Astrocyte (in vitro differentiated cells and primary cell): ENCODE data around the gene MECR. TPM values are rescaled to one million over a fixed set of nuclear protein-coding genes. Genes with fewer than 3 reads are reported as not detected.

Source experiments
- DNase-seq: peaks from one replicate; pipeline ENCODE4 v3.0.0-alpha.2; 2010; ENCODE audit warnings: low read depth
- FAIRE-seq: peaks from 2 replicates; lab custom pipeline; 2011; peaks lifted over from hg19 to GRCh38; lab: Jason Lieb, UNC
- H2AFZ ChIP-seq: 2 replicates; pipeline ENCODE4 v1.6.0; 2012; ENCODE audit warnings: low read depth, low read length, inconsistent platforms
- H3K27ac ChIP-seq: 2 replicates; pipeline ENCODE4 v1.5.1; 2011; ENCODE audit warnings: low read depth, low read length, inconsistent platforms
- H3K27me3 ChIP-seq: 2 replicates; pipeline ENCODE4 v1.6.0; 2011; ENCODE audit warnings: low read length, inconsistent platforms; ENCODE audit not compliant: insufficient read depth
- H3K36me3 ChIP-seq: 2 replicates; pipeline ENCODE4 v1.5.1; 2011; ENCODE audit warnings: low read length, inconsistent platforms; ENCODE audit not compliant: insufficient read depth
- H3K4me1 ChIP-seq: 2 replicates; pipeline ENCODE4 v1.5.1; 2011; ENCODE audit warnings: low read length, inconsistent platforms; ENCODE audit not compliant: insufficient read depth
- H3K4me2 ChIP-seq: 2 replicates; pipeline ENCODE4 v1.6.0; 2012; ENCODE audit warnings: low read length, inconsistent platforms
- H3K4me3 ChIP-seq: 2 replicates; pipeline ENCODE4 v1.5.1; 2011; ENCODE audit warnings: low read depth, mild to moderate bottlenecking, low read length, inconsistent platforms; ENCODE audit not compliant: insufficient read depth
- H3K79me2 ChIP-seq: 2 replicates; pipeline ENCODE4 v1.6.0; 2012; ENCODE audit warnings: mild to moderate bottlenecking, low read length, inconsistent platforms; ENCODE audit not compliant: insufficient read depth
- H3K9ac ChIP-seq: 2 replicates; pipeline ENCODE4 v1.6.0; 2012; ENCODE audit warnings: mild to moderate bottlenecking, low read length, inconsistent platforms
- H3K9me3 ChIP-seq: 2 replicates; pipeline ENCODE4 v1.5.1; 2012; ENCODE audit warnings: low read depth, mild to moderate bottlenecking, low read length, inconsistent platforms; ENCODE audit not compliant: insufficient read depth
- H4K20me1 ChIP-seq: 2 replicates; pipeline ENCODE4 v1.6.0; 2012; ENCODE audit warnings: low read length, inconsistent platforms; ENCODE audit not compliant: insufficient read depth
- H3K27ac Mint-ChIP-seq: one replicate; pipeline ENCODE4 v1.8.0; 2021; ENCODE audit warnings: mild to moderate bottlenecking, mixed read lengths; ENCODE audit not compliant: unreplicated experiment
- H3K27me3 Mint-ChIP-seq: one replicate; pipeline ENCODE4 v1.8.0; 2021; ENCODE audit warnings: low read depth, mixed read lengths; ENCODE audit not compliant: unreplicated experiment
- H3K36me3 Mint-ChIP-seq: one replicate; pipeline ENCODE4 v1.8.0; 2021; ENCODE audit warnings: low read depth, mixed read lengths; ENCODE audit not compliant: unreplicated experiment
- H3K4me1 Mint-ChIP-seq: one replicate; pipeline ENCODE4 v1.8.0; 2021; ENCODE audit warnings: low read depth, mixed read lengths; ENCODE audit not compliant: unreplicated experiment
- H3K4me3 Mint-ChIP-seq: one replicate; pipeline ENCODE4 v1.8.0; 2021; ENCODE audit warnings: mild to moderate bottlenecking, moderate library complexity, mixed read lengths; ENCODE audit not compliant: unreplicated experiment
- H3K9me3 Mint-ChIP-seq: one replicate; pipeline ENCODE4 v1.8.0; 2021; ENCODE audit warnings: mild to moderate bottlenecking, mixed read lengths; ENCODE audit not compliant: unreplicated experiment
- CTCF ChIP-seq: IDR thresholded peaks from 2 replicates; pipeline ENCODE4 v1.5.1; 2011; ENCODE audit warnings: low read depth, mild to moderate bottlenecking, inconsistent platforms, low read length, moderate library complexity; ENCODE audit not compliant: insufficient read depth
- EZH2 ChIP-seq: IDR thresholded peaks from 2 replicates; pipeline ENCODE4 v1.6.1; 2012; ENCODE audit warnings: mild to moderate bottlenecking, low read length, inconsistent platforms; ENCODE audit not compliant: insufficient read depth
- total RNA-seq: library from RNA; stranded (reverse); gene quantifications from 2 replicates; pipeline ENCODE4 v1.2.1, GENCODE V29; 2021

The MECR gene
- total RNA-seq, 1 donor from 2014 or later: 25.1 TPM

- Mint-ChIP-seq H3K4me1 (peaks cover 18% of the 10 kb centered on the region), H3K27ac (peak overlapping the region; percentile 14), H3K36me3 (peaks cover 6% of the 10 kb centered on the region), H3K9me3 (no peaks in the 10 kb centered on the region), H3K4me3 (peak overlapping the region; percentile 2), H3K27me3 (peaks cover 9% of the 10 kb centered on the region)
- FAIRE-seq (no peak), DNase-seq (no peak)
- Histone ChIP-seq H4K20me1 (no peaks in the 10 kb centered on the region), H3K4me3 (no peak overlapping the region), H3K27me3 (no peaks in the 10 kb centered on the region), H3K79me2 (no peaks in the 10 kb centered on the region), H3K9me3 (no peaks in the 10 kb centered on the region), H3K9ac (no peak overlapping the region), H2AFZ (no peak overlapping the region), H3K27ac (no peak overlapping the region), H3K4me1 (peaks cover 14% of the 10 kb centered on the region), H3K4me2 (peak overlapping the region; percentile 72), H3K36me3 (no peaks in the 10 kb centered on the region)
- TF ChIP-seq EZH2: no peak
- TF ChIP-seq CTCF: no peak
Observed at GRCh38 chr1:29270929-29271521, 40.3 kb upstream of the MECR start.

- Histone ChIP-seq H3K4me1 (peaks cover 14% of the 10 kb centered on the region), H3K27me3 (no peaks in the 10 kb centered on the region), H3K9ac (no peak overlapping the region), H4K20me1 (no peaks in the 10 kb centered on the region), H3K27ac (no peak overlapping the region), H2AFZ (no peak overlapping the region), H3K4me2 (no peak overlapping the region), H3K79me2 (no peaks in the 10 kb centered on the region), H3K4me3 (no peak overlapping the region), H3K36me3 (no peaks in the 10 kb centered on the region), H3K9me3 (no peaks in the 10 kb centered on the region)
- Mint-ChIP-seq H3K27ac (no peak overlapping the region), H3K4me1 (peaks cover 18% of the 10 kb centered on the region), H3K36me3 (peaks cover 10% of the 10 kb centered on the region), H3K27me3 (peaks cover 9% of the 10 kb centered on the region), H3K9me3 (no peaks in the 10 kb centered on the region), H3K4me3 (no peak overlapping the region)
- FAIRE-seq (no peak), DNase-seq (no peak)
- TF ChIP-seq CTCF (no peak), EZH2 (no peak)
Observed at GRCh38 chr1:29269382-29269781, 38.6 kb upstream of the MECR start.

GRCh38 chr1:29267321-29268070 lies 36.8 kb upstream of the MECR start:
- DNase-seq: no peak
- Mint-ChIP-seq H3K9me3 (peaks cover 3% of the 10 kb centered on the region), H3K36me3 (peaks cover 12% of the 10 kb centered on the region), H3K27ac (no peak overlapping the region), H3K27me3 (peaks cover 9% of the 10 kb centered on the region), H3K4me1 (peaks cover 16% of the 10 kb centered on the region), H3K4me3 (no peak overlapping the region)
- no peak for FAIRE-seq
- no peak for TF ChIP-seq CTCF
- no peak for TF ChIP-seq EZH2
- H3K36me3 ChIP-seq: no peaks in the 10 kb centered on the region
- no peaks in the 10 kb centered on the region for H3K9me3 ChIP-seq
- H2AFZ ChIP-seq: no peak overlapping the region
- H3K27me3 ChIP-seq: no peaks in the 10 kb centered on the region
- no peaks in the 10 kb centered on the region for H3K79me2 ChIP-seq
- no peak overlapping the region for H3K9ac ChIP-seq
- no peak overlapping the region for H3K27ac ChIP-seq
- H3K4me1 ChIP-seq: peaks cover 14% of the 10 kb centered on the region
- H3K4me3 ChIP-seq: no peak overlapping the region
- no peaks in the 10 kb centered on the region for H4K20me1 ChIP-seq
- no peak overlapping the region for H3K4me2 ChIP-seq
